Mesothelial cell of epicardium (in vitro differentiated cells): Measurements from ENCODE around the gene YTHDF1. TPM values are rescaled to one million over a fixed set of nuclear protein-coding genes. Genes with fewer than 3 reads are reported as not detected.

Experiments
- DNase-seq, 2 experiments: peaks; one replicate each; pipeline ENCODE4 v3.0.0; 2021; ENCODE audit warnings: low spot score in 2 of 2; ENCODE audit not compliant: unreplicated experiment in 2 of 2
- H3K27ac Mint-ChIP-seq: 2 replicates; pipeline ENCODE4 v1.8.0; 2021; ENCODE audit warnings: mixed read lengths
- H3K27me3 Mint-ChIP-seq: 2 replicates; pipeline ENCODE4 v1.8.0; 2021; ENCODE audit warnings: low read depth, mixed read lengths
- H3K36me3 Mint-ChIP-seq: 2 replicates; pipeline ENCODE4 v1.8.0; 2021; ENCODE audit warnings: mixed read lengths
- H3K4me1 Mint-ChIP-seq: 2 replicates; pipeline ENCODE4 v1.8.0; 2021; ENCODE audit warnings: mixed read lengths
- H3K4me3 Mint-ChIP-seq: 2 replicates; pipeline ENCODE4 v1.8.0; 2021; ENCODE audit warnings: mild to moderate bottlenecking, moderate library complexity, mixed read lengths
- H3K9me3 Mint-ChIP-seq: 2 replicates; pipeline ENCODE4 v1.8.0; 2021; ENCODE audit warnings: mixed read lengths
- microRNA-seq: library from miRNA; unstranded; fragments of <30 nt; microRNA quantifications from one replicate; pipeline ENCODE4 v1.2.0, GENCODE V29; 2021; ENCODE audit warnings: inconsistent platforms, mixed read lengths
- total RNA-seq: library from RNA; stranded (reverse); gene quantifications from 3 replicates; pipeline ENCODE4 v1.2.1, GENCODE V29; 2021
- TF ChIP-seq, protein P1 (sequence below): fragments of 200-600 bp; sonication (generic); IDR thresholded peaks from one replicate; pipeline ENCODE4 v1.5.0; 2021; ENCODE audit warnings: antibody characterized with exemption; ENCODE audit not compliant: unreplicated experiment

YTHDF1 gene
- total RNA-seq, 1 donor from 2014 or later = 49.3 TPM

DNA sequence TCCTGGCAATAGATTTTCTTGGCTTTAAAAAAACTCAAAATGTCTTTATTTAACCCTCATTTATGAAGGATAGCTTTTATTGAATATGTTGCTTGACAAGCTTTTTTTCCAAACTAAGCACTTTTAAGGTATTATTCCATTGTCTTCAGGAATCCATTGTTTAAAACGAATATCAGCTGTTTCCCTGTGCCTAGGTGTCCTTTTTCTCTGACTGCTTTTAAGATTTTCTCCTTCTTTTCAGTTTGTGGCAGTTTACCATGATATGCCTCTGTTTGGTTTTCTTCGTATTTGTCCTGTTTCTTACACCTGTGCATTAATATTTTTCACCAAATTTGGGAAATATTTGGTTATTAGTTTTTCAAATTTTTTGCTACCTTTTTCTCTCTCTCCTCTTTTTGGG, 68.4 kb downstream of the YTHDF1 start:
- Mint-ChIP-seq H3K36me3 (peaks cover 2% of the 10 kb centered on the region), H3K27ac (no peak overlapping the region), H3K9me3 (peaks cover 22% of the 10 kb centered on the region), H3K4me1 (no peaks in the 10 kb centered on the region), H3K4me3 (no peak overlapping the region), H3K27me3 (peaks cover 40% of the 10 kb centered on the region)
- TF ChIP-seq, protein P1, sequence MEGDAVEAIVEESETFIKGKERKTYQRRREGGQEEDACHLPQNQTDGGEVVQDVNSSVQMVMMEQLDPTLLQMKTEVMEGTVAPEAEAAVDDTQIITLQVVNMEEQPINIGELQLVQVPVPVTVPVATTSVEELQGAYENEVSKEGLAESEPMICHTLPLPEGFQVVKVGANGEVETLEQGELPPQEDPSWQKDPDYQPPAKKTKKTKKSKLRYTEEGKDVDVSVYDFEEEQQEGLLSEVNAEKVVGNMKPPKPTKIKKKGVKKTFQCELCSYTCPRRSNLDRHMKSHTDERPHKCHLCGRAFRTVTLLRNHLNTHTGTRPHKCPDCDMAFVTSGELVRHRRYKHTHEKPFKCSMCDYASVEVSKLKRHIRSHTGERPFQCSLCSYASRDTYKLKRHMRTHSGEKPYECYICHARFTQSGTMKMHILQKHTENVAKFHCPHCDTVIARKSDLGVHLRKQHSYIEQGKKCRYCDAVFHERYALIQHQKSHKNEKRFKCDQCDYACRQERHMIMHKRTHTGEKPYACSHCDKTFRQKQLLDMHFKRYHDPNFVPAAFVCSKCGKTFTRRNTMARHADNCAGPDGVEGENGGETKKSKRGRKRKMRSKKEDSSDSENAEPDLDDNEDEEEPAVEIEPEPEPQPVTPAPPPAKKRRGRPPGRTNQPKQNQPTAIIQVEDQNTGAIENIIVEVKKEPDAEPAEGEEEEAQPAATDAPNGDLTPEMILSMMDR = no peak
- no peak for DNase-seq

Small RNA genes within 50 kb of the gene (microRNA-seq; reads per million reads assigned to microRNA genes)
- gene MIR124-3 = not detected
- gene MIR3196 = not detected

Other genes starting within 250 kb of the YTHDF1 start
- not detected in 3 replicates for gene BHLHE23, start 209.2 kb downstream of the YTHDF1 start, total RNA-seq
- 0.36 to 0.84 TPM (median 0.50 TPM) in 3 replicates for gene BIRC7, start 19.8 kb upstream of the YTHDF1 start, total RNA-seq
- 16.1 to 18.4 TPM (median 16.8 TPM) in 3 replicates for gene NKAIN4, start 38.3 kb upstream of the YTHDF1 start, total RNA-seq
- gene ARFGAP1, start 56.7 kb upstream of the YTHDF1 start, total RNA-seq = 193 to 210 TPM (median 208 TPM) in 3 replicates
- gene COL20A1, start 77.1 kb upstream of the YTHDF1 start, total RNA-seq = 0.16 to 0.25 TPM in 2 of 3 replicates, not detected in the other
- 0.11 to 0.63 TPM (median 0.43 TPM) in 3 replicates for gene CHRNA4, start 145.2 kb upstream of the YTHDF1 start, total RNA-seq